ENCODE measurements around the gene TRIM36.

TRIM36 gene

GRCh38 chr5:115116001-115116400 is 53.7 kb downstream of the TRIM36 start:
- TF ChIP-seq, protein P1, sequence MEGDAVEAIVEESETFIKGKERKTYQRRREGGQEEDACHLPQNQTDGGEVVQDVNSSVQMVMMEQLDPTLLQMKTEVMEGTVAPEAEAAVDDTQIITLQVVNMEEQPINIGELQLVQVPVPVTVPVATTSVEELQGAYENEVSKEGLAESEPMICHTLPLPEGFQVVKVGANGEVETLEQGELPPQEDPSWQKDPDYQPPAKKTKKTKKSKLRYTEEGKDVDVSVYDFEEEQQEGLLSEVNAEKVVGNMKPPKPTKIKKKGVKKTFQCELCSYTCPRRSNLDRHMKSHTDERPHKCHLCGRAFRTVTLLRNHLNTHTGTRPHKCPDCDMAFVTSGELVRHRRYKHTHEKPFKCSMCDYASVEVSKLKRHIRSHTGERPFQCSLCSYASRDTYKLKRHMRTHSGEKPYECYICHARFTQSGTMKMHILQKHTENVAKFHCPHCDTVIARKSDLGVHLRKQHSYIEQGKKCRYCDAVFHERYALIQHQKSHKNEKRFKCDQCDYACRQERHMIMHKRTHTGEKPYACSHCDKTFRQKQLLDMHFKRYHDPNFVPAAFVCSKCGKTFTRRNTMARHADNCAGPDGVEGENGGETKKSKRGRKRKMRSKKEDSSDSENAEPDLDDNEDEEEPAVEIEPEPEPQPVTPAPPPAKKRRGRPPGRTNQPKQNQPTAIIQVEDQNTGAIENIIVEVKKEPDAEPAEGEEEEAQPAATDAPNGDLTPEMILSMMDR (IDR thresholded peaks at IDR 0.05), result no peak

DNA sequence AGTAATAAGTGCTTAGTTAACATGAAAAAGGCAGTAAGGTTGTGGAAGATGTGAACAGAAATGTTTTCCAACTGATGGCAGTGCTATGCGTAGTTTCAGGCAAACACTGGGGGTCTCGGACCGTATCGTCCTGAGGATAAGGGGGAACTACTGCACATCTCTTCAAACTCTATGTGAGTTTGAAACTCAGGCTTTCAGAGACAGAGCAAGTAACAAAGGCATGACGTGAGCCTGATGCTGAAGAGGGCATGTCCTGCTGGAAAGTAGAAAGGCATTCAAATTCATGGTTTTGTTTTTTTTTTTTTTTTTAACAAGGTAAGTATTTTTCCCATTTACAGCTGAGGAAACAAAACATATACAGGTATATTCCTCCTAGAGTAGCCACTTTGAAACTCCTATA is 59.9 kb downstream of the TRIM36 start:
- TF ChIP-seq, protein P1 (IDR thresholded peaks at IDR 0.05), result no peak

- TF ChIP-seq, protein P1 (IDR thresholded peaks at IDR 0.05), result no peak
Measured at GRCh38 chr5:115109356-115109755, 60.4 kb downstream of the TRIM36 start.

GRCh38 chr5:115100319-115100955 is 69.3 kb downstream of the TRIM36 start:
- TF ChIP-seq, protein P1 (IDR thresholded peaks at IDR 0.05), result no peak

- TF ChIP-seq, protein P1 (IDR thresholded peaks at IDR 0.05), result peak; percentile 90
Measured at GRCh38 chr5:115098041-115098702, 71.5 kb downstream of the TRIM36 start.

GRCh38 chr5:115097236-115097635 is 72.5 kb downstream of the TRIM36 start:
- TF ChIP-seq, protein P1 (IDR thresholded peaks at IDR 0.05), result no peak

GRCh38 chr5:115096034-115096769 is 73.5 kb downstream of the TRIM36 start:
- TF ChIP-seq, protein P1 (IDR thresholded peaks at IDR 0.05), result no peak
